ENCODE results near the gene MLST8. TPM values are rescaled to one million over a fixed set of nuclear protein-coding genes. Genes with fewer than 3 reads are reported as not detected.

The MLST8 gene
- total and polyA plus RNA-seq, 2 experiments from 2014 or later: 100.0 to 117 TPM

- Histone ChIP-seq H3K4me3 (no peak overlapping the region), H3K4me1 (ENCODE audit: low read depth) (no peaks in the 10 kb centered on the region), H3K36me3 (no peaks in the 10 kb centered on the region), H3K27ac (no peak overlapping the region), H3K9me3 (ENCODE audit: low read depth) (no peaks in the 10 kb centered on the region), H3K27me3 (no peaks in the 10 kb centered on the region)
- no peak for TF ChIP-seq CTCF (IDR thresholded peaks at IDR 0.05; ENCODE audit: low read depth, low read length)
- DNase-seq (ENCODE audit: low read depth in 1 of 2, low spot score in 1 of 2): no peak
These were observed 39.4 kb upstream of the MLST8 start for GRCh38 chr16:2165861-2166260.

GRCh38 chr16:2166263-2167067 is 38.8 kb upstream of the MLST8 start:
- no peaks in the 10 kb centered on the region for H3K9me3 ChIP-seq (ENCODE audit: low read depth)
- TF ChIP-seq CTCF (IDR thresholded peaks at IDR 0.05; ENCODE audit: low read depth, low read length): no peak
- H3K36me3 ChIP-seq: no peaks in the 10 kb centered on the region
- H3K4me1 ChIP-seq (ENCODE audit: low read depth): no peaks in the 10 kb centered on the region
- H3K4me3 ChIP-seq: no peak overlapping the region
- H3K27me3 ChIP-seq: no peaks in the 10 kb centered on the region
- H3K27ac ChIP-seq: no peak overlapping the region
- no peak for DNase-seq (ENCODE audit: low read depth in 1 of 2, low spot score in 1 of 2)

GRCh38 chr16:2167068-2167638 is 38.1 kb upstream of the MLST8 start:
- no peak for DNase-seq (ENCODE audit: low read depth in 1 of 2, low spot score in 1 of 2)
- Histone ChIP-seq H3K9me3 (ENCODE audit: low read depth) (no peaks in the 10 kb centered on the region), H3K4me1 (ENCODE audit: low read depth) (no peaks in the 10 kb centered on the region), H3K27ac (no peak overlapping the region), H3K36me3 (no peaks in the 10 kb centered on the region), H3K27me3 (no peaks in the 10 kb centered on the region), H3K4me3 (no peak overlapping the region)
- no peak for TF ChIP-seq CTCF (IDR thresholded peaks at IDR 0.05; ENCODE audit: low read depth, low read length)

- Histone ChIP-seq H3K4me3 (no peak overlapping the region), H3K9me3 (ENCODE audit: low read depth) (no peaks in the 10 kb centered on the region), H3K27ac (no peak overlapping the region), H3K27me3 (no peaks in the 10 kb centered on the region), H3K4me1 (ENCODE audit: low read depth) (no peaks in the 10 kb centered on the region), H3K36me3 (peaks cover 17% of the 10 kb centered on the region)
- DNase-seq (ENCODE audit: low read depth in 1 of 2, low spot score in 1 of 2): no peak
- TF ChIP-seq CTCF (IDR thresholded peaks at IDR 0.05; ENCODE audit: low read depth, low read length): no peak
These were observed 35.2 kb upstream of the MLST8 start for GRCh38 chr16:2170080-2170479.

- TF ChIP-seq CTCF (IDR thresholded peaks at IDR 0.05; ENCODE audit: low read depth, low read length): no peak
- Histone ChIP-seq H3K36me3 (peaks cover 21% of the 10 kb centered on the region), H3K27me3 (no peaks in the 10 kb centered on the region), H3K4me1 (ENCODE audit: low read depth) (no peaks in the 10 kb centered on the region), H3K27ac (no peak overlapping the region), H3K4me3 (no peak overlapping the region), H3K9me3 (ENCODE audit: low read depth) (no peaks in the 10 kb centered on the region)
- DNase-seq (ENCODE audit: low read depth in 1 of 2, low spot score in 1 of 2): no peak
These were observed 34.4 kb upstream of the MLST8 start for GRCh38 chr16:2170587-2171435.

Data from cardiac muscle cell (in vitro differentiated cells and primary cell).